GM21515 (cell line): ENCODE measurements around the gene ABITRAM.

Experiments used
- ATAC-seq: cut with Tn5 transposase; IDR thresholded peaks from one replicate; pipeline ENCODE4 v1.9.1; 2021; ENCODE audit not compliant: unreplicated experiment

ABITRAM gene

GRCh38 chr9:108983885-108984284 lies 49.7 kb downstream of the ABITRAM start:
- no peak for ATAC-seq
